ENCODE results near the gene SERINC3. TPM values are rescaled to one million over a fixed set of nuclear protein-coding genes. Genes with fewer than 3 reads are reported as not detected.

Gene SERINC3
- polyA plus RNA-seq, 3 donors = 31.2 to 78.8 (median 62.3) TPM

GRCh38 chr20:44500221-44500620, 21.6 kb downstream of the SERINC3 start:
- no peak overlapping the region for H3K27ac ChIP-seq (ENCODE audit: low read depth, low read length)
- WGBS, 3 donors = 89 to 91% (median 90%) methylated on average over 3 of the region's 3 CpGs

- WGBS, 3 donors = 71 to 81% (median 73%) methylated on average over 3 of the region's 3 CpGs
- H3K27ac ChIP-seq (ENCODE audit: low read depth, low read length) = no peak overlapping the region
These were observed 24.1 kb downstream of the SERINC3 start for GRCh38 chr20:44497761-44498160.

GRCh38 chr20:44496976-44497375, 24.9 kb downstream of the SERINC3 start:
- 87 to 93% (median 88%) methylated on average over 3 of the region's 3 CpGs for whole genome bisulfite sequencing, 3 donors
- no peak overlapping the region for H3K27ac ChIP-seq (ENCODE audit: low read depth, low read length)

GRCh38 chr20:44495802-44496481, 25.9 kb downstream of the SERINC3 start:
- no peak overlapping the region for H3K27ac ChIP-seq (ENCODE audit: low read depth, low read length)
- 58 to 92% (median 72%) methylated on average over 3 of the region's 3 CpGs for WGBS, 3 donors

- H3K27ac ChIP-seq (ENCODE audit: low read depth, low read length) = no peak overlapping the region
- WGBS, 3 donors = 65 to 92% (median 70%) methylated on average over 1 of the region's 1 CpG
These were observed 26.6 kb downstream of the SERINC3 start for GRCh38 chr20:44495257-44495656.

GRCh38 chr20:44494681-44495080, 27.2 kb downstream of the SERINC3 start:
- H3K27ac ChIP-seq (ENCODE audit: low read depth, low read length) = no peak overlapping the region
- WGBS, 3 donors = 63 to 95% (median 91%) methylated on average over 3 of the region's 3 CpGs

- WGBS, 3 donors = 86 to 94% (median 91%) methylated on average over 1 of the region's 1 CpG
- H3K27ac ChIP-seq (ENCODE audit: low read depth, low read length) = no peak overlapping the region
These were observed 27.6 kb downstream of the SERINC3 start for GRCh38 chr20:44494266-44494665.

- 68 to 75% (median 70%) methylated on average over 5 of the region's 5 CpGs for WGBS, 3 donors
These were observed 30.1 kb downstream of the SERINC3 start for GRCh38 chr20:44491635-44492395.

GRCh38 chr20:44489931-44490330, 31.9 kb downstream of the SERINC3 start:
- no peak overlapping the region for H3K27ac ChIP-seq (ENCODE audit: low read depth, low read length)
- WGBS, 3 donors = 81 to 90% (median 87%) methylated on average over 3 of the region's 3 CpGs

More at GRCh38 chr20:44491635-44492395, 30.1 kb downstream of the SERINC3 start:
- H3K27ac ChIP-seq (ENCODE audit: low read depth, low read length) = no peak overlapping the region

GRCh38 chr20:44489223-44489622, 32.6 kb downstream of the SERINC3 start:
- no peak overlapping the region for H3K27ac ChIP-seq (ENCODE audit: low read depth, low read length)
- WGBS, 3 donors = 83 to 90% (median 88%) methylated on average over 9 of the region's 9 CpGs

- WGBS, 3 donors = 93% methylated on average over 5 of the region's 5 CpGs
- H3K27ac ChIP-seq (ENCODE audit: low read depth, low read length) = no peak overlapping the region
These were observed 33.3 kb downstream of the SERINC3 start for GRCh38 chr20:44488551-44488950.

- 63 to 82% (median 71%) methylated on average over 2 of the region's 2 CpGs for WGBS, 3 donors
- no peak overlapping the region for H3K27ac ChIP-seq (ENCODE audit: low read depth, low read length)
These were observed 36.1 kb downstream of the SERINC3 start for GRCh38 chr20:44485830-44486198.

GRCh38 chr20:44485078-44485829, 36.6 kb downstream of the SERINC3 start:
- 83 to 85% (median 84%) methylated on average over 7 of the region's 7 CpGs for WGBS, 3 donors
- H3K27ac ChIP-seq (ENCODE audit: low read depth, low read length) = no peak overlapping the region

- 84 to 94% (median 91%) methylated on average over 5 of the region's 5 CpGs for WGBS, 3 donors
- H3K27ac ChIP-seq (ENCODE audit: low read depth, low read length) = no peak overlapping the region
These were observed 38.8 kb downstream of the SERINC3 start for GRCh38 chr20:44483112-44483511.

GRCh38 chr20:44481719-44482416, 40.0 kb downstream of the SERINC3 start:
- no peak overlapping the region for H3K27ac ChIP-seq (ENCODE audit: low read depth, low read length)
- WGBS, 3 donors = 67 to 77% (median 69%) methylated on average over 6 of the region's 6 CpGs

- 92 to 96% (median 93%) methylated on average over 18 of the region's 18 CpGs for WGBS, 3 donors
- H3K27ac ChIP-seq (ENCODE audit: low read depth, low read length) = no peak overlapping the region
These were observed 41.8 kb downstream of the SERINC3 start for GRCh38 chr20:44480097-44480496.

- H3K27ac ChIP-seq (ENCODE audit: low read depth, low read length) = no peak overlapping the region
- 68 to 73% (median 69%) methylated on average over 5 of the region's 5 CpGs for WGBS, 3 donors
These were observed 42.2 kb downstream of the SERINC3 start for GRCh38 chr20:44479643-44480042.

GRCh38 chr20:44478206-44478605, 43.7 kb downstream of the SERINC3 start:
- 64 to 82% (median 74%) methylated on average over 6 of the region's 6 CpGs for WGBS, 3 donors
- no peak overlapping the region for H3K27ac ChIP-seq (ENCODE audit: low read depth, low read length)

GRCh38 chr20:44477151-44477550, 44.7 kb downstream of the SERINC3 start:
- WGBS, 3 donors = 76 to 94% (median 88%) methylated on average over 3 of the region's 3 CpGs
- no peak overlapping the region for H3K27ac ChIP-seq (ENCODE audit: low read depth, low read length)
